22Rv1 (cell line): ENCODE data around the gene WNT4.

Source experiments
- H3K27ac ChIP-seq: fragments of 450-650 bp; 2 replicates; pipeline ENCODE4 v1.5.1; 2017
- ZFX ChIP-seq: fragments of 450-650 bp; IDR thresholded peaks from 2 replicates; pipeline ENCODE4 v1.6.1; 2017; ENCODE audit warnings: antibody characterized with exemption, borderline replicate concordance
- TF ChIP-seq, protein P1 (sequence below): fragments of 450-650 bp; IDR thresholded peaks from 2 replicates; pipeline ENCODE4 v1.5.1; 2017; ENCODE audit warnings: mild to moderate bottlenecking

The WNT4 gene

DNA sequence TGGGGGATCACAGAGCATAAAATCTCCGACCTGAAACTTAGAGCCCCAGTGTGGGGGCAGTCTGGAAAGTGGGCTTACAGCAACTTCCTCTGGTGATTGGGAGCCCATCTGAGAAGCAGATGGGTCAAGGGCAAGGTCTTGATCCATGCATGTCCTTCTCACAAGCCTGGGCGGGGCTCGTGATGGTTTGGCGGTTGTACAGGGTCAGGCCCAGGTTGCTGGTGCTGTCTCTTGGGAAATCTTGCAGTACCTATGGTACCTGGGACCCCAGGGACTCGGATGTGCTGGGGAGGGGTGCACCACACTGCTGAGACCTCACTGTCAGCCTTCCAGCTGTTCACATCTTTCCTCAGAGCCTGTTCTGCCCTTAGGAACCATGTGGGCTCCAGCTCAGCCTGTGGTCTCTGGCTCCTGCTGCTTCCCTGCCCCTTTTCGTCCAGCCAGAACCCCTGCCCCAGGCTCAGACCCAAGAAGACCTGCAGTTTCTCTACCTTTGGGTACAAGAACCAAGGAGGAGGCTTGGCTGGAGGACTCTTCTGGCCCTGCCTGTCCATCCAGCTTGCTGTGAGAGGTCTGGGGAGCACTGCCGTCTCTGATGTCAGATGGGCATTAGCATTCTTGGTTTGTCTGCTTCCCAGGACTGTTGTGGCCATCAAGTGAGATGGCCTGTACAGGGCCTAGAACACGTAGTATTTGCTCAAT lies 24.5 kb downstream of the WNT4 start:
- H3K27ac ChIP-seq = no peak overlapping the region
- TF ChIP-seq, protein P1, sequence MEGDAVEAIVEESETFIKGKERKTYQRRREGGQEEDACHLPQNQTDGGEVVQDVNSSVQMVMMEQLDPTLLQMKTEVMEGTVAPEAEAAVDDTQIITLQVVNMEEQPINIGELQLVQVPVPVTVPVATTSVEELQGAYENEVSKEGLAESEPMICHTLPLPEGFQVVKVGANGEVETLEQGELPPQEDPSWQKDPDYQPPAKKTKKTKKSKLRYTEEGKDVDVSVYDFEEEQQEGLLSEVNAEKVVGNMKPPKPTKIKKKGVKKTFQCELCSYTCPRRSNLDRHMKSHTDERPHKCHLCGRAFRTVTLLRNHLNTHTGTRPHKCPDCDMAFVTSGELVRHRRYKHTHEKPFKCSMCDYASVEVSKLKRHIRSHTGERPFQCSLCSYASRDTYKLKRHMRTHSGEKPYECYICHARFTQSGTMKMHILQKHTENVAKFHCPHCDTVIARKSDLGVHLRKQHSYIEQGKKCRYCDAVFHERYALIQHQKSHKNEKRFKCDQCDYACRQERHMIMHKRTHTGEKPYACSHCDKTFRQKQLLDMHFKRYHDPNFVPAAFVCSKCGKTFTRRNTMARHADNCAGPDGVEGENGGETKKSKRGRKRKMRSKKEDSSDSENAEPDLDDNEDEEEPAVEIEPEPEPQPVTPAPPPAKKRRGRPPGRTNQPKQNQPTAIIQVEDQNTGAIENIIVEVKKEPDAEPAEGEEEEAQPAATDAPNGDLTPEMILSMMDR = no peak
- TF ChIP-seq ZFX = no peak

DNA sequence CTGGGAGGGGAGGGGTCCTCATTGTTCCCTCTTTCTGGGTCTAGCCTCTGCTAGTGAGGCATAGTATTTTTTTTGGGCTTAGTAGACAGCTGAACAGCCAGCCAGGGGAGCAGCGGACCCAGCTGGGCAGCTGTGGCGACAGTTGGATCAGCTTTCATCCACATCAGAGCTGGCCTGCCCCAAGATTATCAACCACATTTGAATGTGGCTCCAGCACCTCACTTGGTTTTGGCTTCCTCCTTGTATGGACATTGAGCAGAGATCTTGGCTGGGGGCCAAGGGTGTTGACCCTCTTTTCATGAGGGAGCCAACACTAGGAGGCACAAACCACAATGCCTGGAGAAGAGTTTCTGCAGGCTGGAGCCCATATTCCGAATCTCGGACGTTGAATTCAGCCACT lies 25.0 kb downstream of the WNT4 start:
- TF ChIP-seq ZFX = no peak
- TF ChIP-seq, protein P1 = no peak
- no peak overlapping the region for H3K27ac ChIP-seq

DNA sequence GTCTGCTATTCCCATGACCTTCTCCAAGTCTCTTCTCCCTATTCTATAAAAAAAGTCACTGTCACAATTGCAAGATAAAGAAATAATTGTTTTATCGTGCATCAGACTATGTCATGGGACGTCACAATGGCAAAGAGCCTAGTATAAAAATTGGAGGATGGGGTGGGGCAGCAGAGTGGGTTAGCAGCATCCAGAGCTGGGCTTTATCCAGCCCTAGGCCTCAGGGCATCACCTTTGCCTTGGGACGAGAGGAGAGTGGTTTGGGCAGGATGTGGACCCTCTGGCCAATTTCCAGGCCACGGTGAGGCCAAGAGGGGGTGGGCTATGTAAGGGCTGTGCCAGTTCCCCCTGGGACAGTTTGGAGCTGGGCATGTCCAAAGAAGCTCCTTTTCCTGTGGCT lies 25.7 kb downstream of the WNT4 start:
- TF ChIP-seq, protein P1 = no peak
- no peak for TF ChIP-seq ZFX

DNA sequence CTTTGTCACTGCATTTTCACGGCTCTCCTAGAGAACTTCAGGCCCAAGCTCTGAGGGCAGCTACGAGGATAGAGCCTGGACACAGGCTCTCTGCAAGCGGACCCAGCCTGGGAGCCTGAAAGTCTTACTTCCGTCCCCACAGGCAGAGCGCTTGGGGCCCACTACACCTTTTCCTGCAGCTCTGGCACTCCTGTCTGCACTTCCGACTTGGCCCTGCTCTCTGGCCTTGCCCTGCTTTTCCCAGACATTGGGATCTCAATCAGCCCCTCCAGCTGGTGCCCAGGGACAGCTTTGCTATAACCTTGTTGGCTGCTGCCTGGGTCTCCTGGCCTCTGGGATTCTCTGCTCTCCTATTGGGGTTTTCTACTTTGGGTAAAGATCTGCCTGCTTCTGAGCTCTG lies 27.6 kb downstream of the WNT4 start:
- no peak for TF ChIP-seq ZFX
- TF ChIP-seq, protein P1 = no peak
- H3K27ac ChIP-seq = no peak overlapping the region

More for the DNA sequence above, 25.7 kb downstream of the WNT4 start:
- no peak overlapping the region for H3K27ac ChIP-seq

DNA sequence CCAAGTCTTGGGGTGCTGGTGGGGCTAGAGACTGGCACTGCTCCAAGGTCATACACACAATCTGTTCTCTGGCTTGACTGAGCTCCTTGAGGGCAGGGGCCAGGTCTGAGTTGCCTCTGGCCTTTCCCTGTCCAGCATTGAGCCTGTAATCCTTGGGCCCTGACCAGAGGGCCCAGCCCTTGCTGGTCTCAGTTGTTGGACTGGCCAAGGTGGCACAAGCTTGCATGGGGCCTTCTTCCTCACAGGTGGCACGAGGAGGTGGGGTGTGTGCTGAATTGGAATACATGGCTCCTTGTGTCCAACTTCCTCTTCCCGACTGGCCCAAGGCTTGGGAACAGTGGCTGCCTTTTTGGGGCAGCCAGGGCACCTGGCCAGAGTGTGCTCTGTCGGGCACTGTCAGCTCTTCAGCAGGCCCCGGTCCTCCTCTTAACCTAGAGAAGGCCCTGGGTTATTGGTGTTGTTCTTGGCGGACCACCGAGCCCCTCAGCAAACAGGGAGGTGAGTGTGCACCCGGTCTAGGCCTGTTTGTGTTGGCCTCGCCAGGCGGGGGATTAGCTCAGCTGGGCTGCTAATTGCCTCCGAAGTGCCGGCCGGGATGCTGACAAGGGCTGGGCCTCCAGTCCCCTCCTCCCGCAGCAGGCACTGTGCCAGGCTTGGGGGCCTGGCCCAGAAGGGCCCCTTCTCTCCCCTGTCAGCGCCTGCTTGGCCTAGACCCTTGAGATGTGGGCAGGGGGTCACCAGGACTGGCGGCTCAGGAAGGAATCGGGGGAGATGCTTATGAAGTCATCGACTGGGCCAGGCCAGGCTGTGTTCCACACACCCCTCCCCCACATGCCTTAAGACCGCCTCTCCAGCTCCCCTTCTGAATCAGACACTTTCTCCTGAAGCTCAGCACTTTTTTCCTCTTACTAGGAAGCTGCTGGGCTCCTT lies 28.5 kb downstream of the WNT4 start:
- TF ChIP-seq ZFX = no peak
- TF ChIP-seq, protein P1 = no peak
- H3K27ac ChIP-seq = no peak overlapping the region

DNA sequence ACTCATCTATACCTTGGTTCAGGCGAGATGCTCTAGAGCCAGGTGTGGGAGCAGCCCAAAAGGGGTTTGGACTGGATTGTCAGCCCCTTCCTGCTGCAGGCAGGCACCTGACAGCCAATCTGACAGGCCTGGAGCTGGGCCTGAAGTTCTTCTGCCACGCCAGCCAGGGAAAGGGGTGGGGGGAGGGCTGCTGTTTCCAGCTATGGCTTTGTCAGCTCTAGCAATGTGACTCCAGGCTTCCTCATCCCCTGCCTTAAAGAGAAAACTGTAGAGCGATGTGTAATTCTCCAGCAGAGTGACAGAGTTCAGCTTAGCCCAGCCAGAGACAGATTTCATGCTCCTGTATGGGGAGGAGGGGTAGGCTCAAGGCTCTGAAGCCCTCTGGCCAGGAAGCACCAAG lies 30.3 kb downstream of the WNT4 start:
- H3K27ac ChIP-seq = no peak overlapping the region
- no peak for TF ChIP-seq ZFX
- TF ChIP-seq, protein P1 = no peak

DNA sequence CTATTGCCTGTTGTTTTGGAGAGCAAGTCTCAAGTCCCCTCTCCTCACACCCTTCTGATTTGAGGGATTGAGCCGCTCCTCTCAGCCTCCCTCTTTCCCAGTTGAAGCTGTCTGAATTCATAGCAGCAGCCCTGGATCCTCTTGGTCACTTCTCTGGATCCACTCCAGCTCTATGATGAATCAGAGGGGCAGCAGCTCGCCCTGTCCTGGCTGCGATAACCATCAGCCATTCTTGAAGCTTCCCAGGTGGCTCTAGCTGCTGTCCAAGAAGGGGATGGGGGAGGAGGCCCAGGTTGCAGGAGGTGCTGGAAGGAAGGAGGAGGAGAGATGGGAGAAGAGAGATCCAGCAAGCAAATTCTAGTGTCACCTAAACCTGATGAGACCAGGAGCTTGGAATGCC lies 31.3 kb downstream of the WNT4 start:
- no peak overlapping the region for H3K27ac ChIP-seq
- TF ChIP-seq ZFX = no peak
- TF ChIP-seq, protein P1 = no peak
